ENCODE measurements around the gene WNT9B.

Gene WNT9B

DNA sequence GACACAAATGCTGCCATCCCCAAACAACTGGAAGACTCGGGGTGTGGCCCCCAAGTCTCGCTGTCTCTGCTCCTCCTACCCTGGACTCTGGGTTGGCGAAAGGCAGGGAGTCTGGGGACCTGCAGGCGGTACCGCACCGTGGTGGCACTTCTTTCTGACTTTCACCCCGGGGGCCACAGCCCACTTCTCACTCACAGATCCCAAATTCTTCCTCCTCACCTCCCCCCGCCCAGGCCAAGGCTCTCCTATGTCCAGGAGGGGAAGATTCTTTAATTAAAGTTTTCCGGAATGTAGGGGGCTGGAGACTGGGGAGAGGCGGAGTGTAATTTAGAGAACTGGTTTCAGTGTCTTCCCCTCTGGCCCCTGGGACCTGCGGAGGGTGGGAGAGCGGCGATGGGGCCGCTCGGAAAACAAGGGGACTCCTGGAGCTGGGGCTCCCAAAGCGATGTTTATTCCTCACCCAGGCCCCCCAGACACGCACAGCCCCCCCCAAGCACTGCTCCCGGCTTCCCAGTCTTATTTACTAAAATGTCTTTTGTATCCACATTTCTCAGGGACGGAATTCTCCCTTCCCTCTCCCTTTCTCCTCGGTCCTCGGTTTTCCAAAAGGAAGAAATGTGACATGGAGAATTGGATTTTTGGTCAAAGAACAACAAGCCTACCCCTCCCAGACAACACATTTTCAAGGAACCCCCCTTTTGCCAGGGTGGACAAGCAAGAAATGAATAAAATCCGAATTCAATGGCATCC is 34.1 kb upstream of the WNT9B start:
- no peak for TF ChIP-seq CTCF (IDR thresholded peaks at IDR 0.05; ENCODE audit: insufficient read depth, low read length, missing control alignments)
- POLR2A ChIA-PET = no interaction called here
- H3K4me3 ChIP-seq (ENCODE audit: low read depth, low read length) = no peak overlapping the region
- CTCF ChIA-PET = no interaction called here
- no peak for DNase-seq (ENCODE audit: low read depth, low spot score)

DNA sequence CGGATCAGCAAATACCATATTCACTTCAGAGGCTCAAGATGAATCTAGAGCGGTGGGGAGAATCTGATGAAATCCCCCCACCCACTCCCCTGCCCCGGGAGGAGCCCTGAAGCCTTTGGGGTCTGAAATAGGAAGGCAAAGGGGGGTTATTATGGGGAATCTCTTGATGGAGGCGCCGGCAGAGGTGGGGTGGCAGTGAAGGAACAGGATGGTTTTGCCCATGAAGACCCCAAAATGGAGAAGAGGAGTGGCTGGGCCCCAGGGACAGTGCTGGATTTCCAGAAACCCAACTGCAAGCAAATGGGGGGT is 33.5 kb upstream of the WNT9B start:
- DNase-seq (ENCODE audit: low read depth, low spot score) = no peak
- ChIA-PET CTCF (no interaction called here), POLR2A (no interaction called here)
- H3K4me3 ChIP-seq (ENCODE audit: low read depth, low read length) = no peak overlapping the region
- no peak for TF ChIP-seq CTCF (IDR thresholded peaks at IDR 0.05; ENCODE audit: insufficient read depth, low read length, missing control alignments)

GRCh38 chr17:46818316-46818928 is 33.0 kb upstream of the WNT9B start, which contains the start of gene WNT3:
WNT3 (minus strand) TSS chr17:46818692; CDS start chr17:46818597, 95 bp downstream.
- DNase-seq (ENCODE audit: low read depth, low spot score) = no peak

DNA sequence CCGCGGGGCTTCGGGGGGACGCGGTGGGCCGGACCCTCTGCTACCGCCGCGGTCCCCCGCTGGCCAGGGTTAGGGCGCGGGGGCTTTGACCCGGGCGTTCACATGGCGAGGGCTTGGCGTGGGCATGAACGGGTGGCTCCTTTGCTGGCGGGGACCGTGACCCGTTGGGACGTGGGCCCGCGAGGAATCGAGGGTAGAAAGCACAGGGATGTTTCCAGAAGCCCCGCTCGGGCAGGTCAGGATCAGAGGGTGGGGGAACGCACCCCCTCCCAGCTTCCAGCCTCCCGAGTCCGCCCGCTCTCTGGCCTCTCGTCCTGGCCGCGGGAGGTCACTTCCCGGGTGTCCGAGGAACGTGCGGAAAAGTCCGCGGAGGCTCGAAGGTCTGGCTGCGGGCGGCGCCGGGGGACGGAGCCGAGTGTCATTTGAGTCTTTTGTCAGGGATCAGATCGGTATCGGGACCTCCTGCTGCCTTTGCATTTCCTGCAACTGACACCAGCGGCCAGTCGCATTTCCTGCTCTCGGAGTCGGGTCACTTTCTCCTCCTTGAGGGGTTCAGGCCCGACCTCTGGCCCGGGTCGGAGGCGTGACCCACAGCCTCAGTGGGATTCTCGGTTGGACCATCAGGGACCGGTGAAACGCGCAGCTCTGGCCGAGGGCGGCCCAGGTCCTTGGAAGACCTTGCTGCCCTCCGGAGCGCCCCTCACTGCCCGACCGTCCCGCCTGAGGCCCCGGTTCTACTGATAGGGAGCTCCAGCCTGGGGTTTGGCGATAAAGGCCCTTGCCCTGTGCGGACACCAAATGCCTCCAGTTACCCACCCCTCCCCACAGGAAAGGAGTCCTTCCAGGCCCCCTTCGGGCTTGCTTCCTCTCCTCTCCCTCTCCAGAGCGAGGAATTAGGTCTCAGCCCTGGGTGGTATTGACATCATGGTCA is 32.2 kb upstream of the WNT9B start:
- TF ChIP-seq CTCF (IDR thresholded peaks at IDR 0.05; ENCODE audit: insufficient read depth, low read length, missing control alignments) = no peak
- ChIA-PET CTCF (interaction anchor here (1.1 kb wide), 1 partner anchor 16 kb away, joined by 5 read pairs; no protein-coding TSS in a partner anchor), POLR2A (no interaction called here)
- H3K4me3 ChIP-seq (ENCODE audit: low read depth, low read length) = peak overlapping the region; percentile 32
- no peak for DNase-seq (ENCODE audit: low read depth, low spot score)

More at GRCh38 chr17:46818316-46818928, 33.0 kb upstream of the WNT9B start, which contains the start of gene WNT3:
- no peak for TF ChIP-seq CTCF (IDR thresholded peaks at IDR 0.05; ENCODE audit: insufficient read depth, low read length, missing control alignments)
- H3K4me3 ChIP-seq (ENCODE audit: low read depth, low read length) = peak within 1 kb of the TSS; percentile 32
- POLR2A ChIA-PET = no interaction called here
- CTCF ChIA-PET = no interaction called here

GRCh38 chr17:46819906-46820351 is 31.5 kb upstream of the WNT9B start:
- H3K4me3 ChIP-seq (ENCODE audit: low read depth, low read length) = no peak overlapping the region
- no peak for DNase-seq (ENCODE audit: low read depth, low spot score)
- CTCF ChIA-PET = interaction anchor here (1.1 to 7.8 kb wide), 3 partner anchors 8 to 16 kb away, joined by 4 to 76 read pairs (median 5); no protein-coding TSS in a partner anchor
- POLR2A ChIA-PET = no interaction called here
- no peak for TF ChIP-seq CTCF (IDR thresholded peaks at IDR 0.05; ENCODE audit: insufficient read depth, low read length, missing control alignments)

Data from AG04449 (cell line).